Measurements from ENCODE around the gene B3GALNT2. TPM values are rescaled to one million over a fixed set of nuclear protein-coding genes. Genes with fewer than 3 reads are reported as not detected.

B3GALNT2 gene
- total RNA-seq, 1 experiment from 2014 or later: 35.5 TPM

DNA sequence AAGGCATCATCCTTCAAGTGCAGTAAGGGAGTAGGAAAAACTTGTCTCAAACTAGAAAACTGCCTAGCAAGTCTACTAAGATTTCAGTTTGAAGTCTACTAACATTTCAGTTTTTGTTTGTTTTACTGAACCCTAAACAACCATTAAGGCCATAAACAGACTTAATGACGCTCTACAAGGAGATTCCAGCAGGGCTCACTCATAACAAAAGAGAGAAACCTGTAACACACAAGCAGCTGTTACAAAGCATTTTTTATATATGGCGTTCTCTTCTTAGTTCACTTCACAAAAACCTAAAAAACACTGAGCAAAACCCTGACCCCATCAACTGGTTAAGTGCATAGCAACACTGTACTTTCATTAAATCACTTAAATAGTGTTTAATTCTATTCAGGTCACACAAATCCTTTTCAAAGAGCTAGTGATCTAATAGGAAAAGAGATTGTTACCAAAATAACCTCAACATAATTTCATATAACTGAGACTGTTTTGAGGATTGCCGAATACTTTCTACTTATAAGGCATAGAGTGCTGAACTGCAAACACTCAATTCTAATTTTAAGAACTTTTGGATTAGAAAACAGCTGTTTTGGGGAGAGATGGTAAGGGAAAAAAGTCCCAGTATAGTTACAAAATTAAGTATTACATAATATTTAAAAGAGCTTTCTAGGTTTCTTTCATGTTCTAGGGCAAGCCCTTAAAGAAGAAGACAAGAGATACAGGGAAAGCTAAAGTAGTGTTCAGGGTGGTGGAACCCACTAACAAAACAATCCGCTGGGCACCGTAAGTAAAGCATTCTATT lies 1.4 kb downstream of the B3GALNT2 start:
- H3K4me3 Mint-ChIP-seq (ENCODE audit: unreplicated experiment): peak overlapping the region; percentile 100
- Histone ChIP-seq H3K36me3 (ENCODE audit: control insufficient read depth, insufficient read depth, low read length) (no peaks in the 10 kb centered on the region), H3K4me1 (peaks cover 17% of the 10 kb centered on the region), H3K4me3 (ENCODE audit: low read depth, low read length) (peak overlapping the region; percentile 99), H3K27me3 (replicated peaks; ENCODE audit: control insufficient read depth, insufficient read depth, low read length) (no peaks in the 10 kb centered on the region), H3K9me3 (no peaks in the 10 kb centered on the region)
- TF ChIP-seq, protein P1, sequence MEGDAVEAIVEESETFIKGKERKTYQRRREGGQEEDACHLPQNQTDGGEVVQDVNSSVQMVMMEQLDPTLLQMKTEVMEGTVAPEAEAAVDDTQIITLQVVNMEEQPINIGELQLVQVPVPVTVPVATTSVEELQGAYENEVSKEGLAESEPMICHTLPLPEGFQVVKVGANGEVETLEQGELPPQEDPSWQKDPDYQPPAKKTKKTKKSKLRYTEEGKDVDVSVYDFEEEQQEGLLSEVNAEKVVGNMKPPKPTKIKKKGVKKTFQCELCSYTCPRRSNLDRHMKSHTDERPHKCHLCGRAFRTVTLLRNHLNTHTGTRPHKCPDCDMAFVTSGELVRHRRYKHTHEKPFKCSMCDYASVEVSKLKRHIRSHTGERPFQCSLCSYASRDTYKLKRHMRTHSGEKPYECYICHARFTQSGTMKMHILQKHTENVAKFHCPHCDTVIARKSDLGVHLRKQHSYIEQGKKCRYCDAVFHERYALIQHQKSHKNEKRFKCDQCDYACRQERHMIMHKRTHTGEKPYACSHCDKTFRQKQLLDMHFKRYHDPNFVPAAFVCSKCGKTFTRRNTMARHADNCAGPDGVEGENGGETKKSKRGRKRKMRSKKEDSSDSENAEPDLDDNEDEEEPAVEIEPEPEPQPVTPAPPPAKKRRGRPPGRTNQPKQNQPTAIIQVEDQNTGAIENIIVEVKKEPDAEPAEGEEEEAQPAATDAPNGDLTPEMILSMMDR (IDR thresholded peaks at IDR 0.05; ENCODE audit: insufficient read depth in 1 of 2, low read depth in 1 of 2, low read length in 1 of 2, severe bottlenecking in 1 of 2, unreplicated experiment in 1 of 2): no peak
- peaks cover 17% of the 10 kb centered on the region for H3K36me3 Mint-ChIP-seq (ENCODE audit: insufficient read depth, unreplicated experiment)
- intact Hi-C loops (cut with micrococcal nuclease; ENCODE audit: unreplicated experiment): loop anchor here (10.0 kb wide), 3 partner anchors 362 to 888 kb away; partner anchors contain the start of genes IRF2BP2, LYST and TOMM20
- peak overlapping the region; percentile 100 for H3K27ac Mint-ChIP-seq (ENCODE audit: unreplicated experiment)
- POLR2A ChIA-PET: interaction anchor here (2.1 kb wide), 1 partner anchor 136 kb away, joined by 7 read pairs; the partner anchor contains the start of gene TBCE
- BruUV-seq (replicated peaks): no TSS peak
- DNase-seq: peak in 1 of 2 experiments; percentile 27
- peaks cover 9% of the 10 kb centered on the region for H3K4me1 Mint-ChIP-seq (ENCODE audit: low read depth, unreplicated experiment)
- H3K9me3 Mint-ChIP-seq (ENCODE audit: unreplicated experiment): no peaks in the 10 kb centered on the region
- CTCF ChIA-PET: no interaction called here
- H3K27me3 Mint-ChIP-seq (ENCODE audit: insufficient read depth, unreplicated experiment): no peaks in the 10 kb centered on the region

DNA sequence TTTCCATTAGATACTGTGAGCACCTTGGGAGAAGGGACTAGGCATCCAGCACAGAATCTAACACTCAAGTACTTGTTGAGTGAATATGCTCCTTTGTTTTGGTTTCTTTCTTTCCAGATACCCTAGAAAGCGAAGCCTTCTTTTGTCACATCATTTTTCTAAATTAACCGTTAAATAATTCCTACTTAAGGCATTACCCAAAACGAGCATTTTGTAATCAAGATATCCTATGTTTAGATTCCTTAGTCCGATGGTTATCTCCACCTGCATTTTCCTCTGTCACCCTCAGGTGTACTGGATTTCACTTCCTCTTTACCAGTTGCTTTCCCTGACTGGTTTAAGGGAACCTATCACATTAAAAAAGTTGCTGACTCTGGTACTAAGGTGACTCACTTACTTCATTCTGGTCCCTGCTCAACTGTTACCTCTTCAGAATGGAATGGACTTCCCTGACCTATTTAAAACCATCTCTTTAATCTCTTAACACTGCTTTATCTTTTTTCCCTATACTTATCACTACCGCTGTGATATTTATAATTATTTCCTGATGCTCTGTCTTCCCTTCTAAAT lies 3.2 kb downstream of the B3GALNT2 start:
- no TSS peak for BruUV-seq (replicated peaks)
- H3K9me3 Mint-ChIP-seq (ENCODE audit: unreplicated experiment): no peaks in the 10 kb centered on the region
- no peak overlapping the region for H3K27ac Mint-ChIP-seq (ENCODE audit: unreplicated experiment)
- H3K9me3 ChIP-seq: no peaks in the 10 kb centered on the region
- peaks cover 9% of the 10 kb centered on the region for H3K4me1 Mint-ChIP-seq (ENCODE audit: low read depth, unreplicated experiment)
- no peak for DNase-seq
- peaks cover 17% of the 10 kb centered on the region for H3K4me1 ChIP-seq
- POLR2A ChIA-PET: no interaction called here
- CTCF ChIA-PET: no interaction called here
- H3K36me3 Mint-ChIP-seq (ENCODE audit: insufficient read depth, unreplicated experiment): peaks cover 17% of the 10 kb centered on the region
- no peak overlapping the region for H3K4me3 ChIP-seq (ENCODE audit: low read depth, low read length)
- H3K36me3 ChIP-seq (ENCODE audit: control insufficient read depth, insufficient read depth, low read length): no peaks in the 10 kb centered on the region
- intact Hi-C loops (cut with micrococcal nuclease; ENCODE audit: unreplicated experiment): loop anchor here (10.0 kb wide), 3 partner anchors 364 to 886 kb away; partner anchors contain the start of genes IRF2BP2, LYST and TOMM20
- no peaks in the 10 kb centered on the region for H3K27me3 Mint-ChIP-seq (ENCODE audit: insufficient read depth, unreplicated experiment)
- H3K27me3 ChIP-seq (replicated peaks; ENCODE audit: control insufficient read depth, insufficient read depth, low read length): no peaks in the 10 kb centered on the region
- no peak overlapping the region for H3K4me3 Mint-ChIP-seq (ENCODE audit: unreplicated experiment)
- TF ChIP-seq, protein P1 (IDR thresholded peaks at IDR 0.05; ENCODE audit: insufficient read depth in 1 of 2, low read depth in 1 of 2, low read length in 1 of 2, severe bottlenecking in 1 of 2, unreplicated experiment in 1 of 2): no peak

DNA sequence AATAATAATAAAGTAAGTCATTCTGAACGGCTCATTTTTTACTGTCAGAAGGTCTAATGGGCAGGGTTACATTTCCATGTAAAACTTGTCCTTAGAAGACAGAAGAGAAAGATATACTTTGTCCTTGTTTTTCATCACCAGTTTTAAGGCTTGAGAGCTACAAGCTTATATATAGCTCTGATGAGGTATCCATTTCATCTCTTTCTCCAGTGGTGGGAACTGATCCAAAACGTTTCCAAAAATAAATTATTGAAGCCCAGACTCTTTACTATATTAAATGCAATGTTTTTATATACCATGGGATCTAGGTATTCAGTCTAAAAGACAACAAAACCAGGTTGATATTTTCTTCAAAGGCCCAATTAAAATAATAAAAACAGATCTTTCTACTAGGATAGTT lies 8.7 kb downstream of the B3GALNT2 start:
- H3K36me3 Mint-ChIP-seq (ENCODE audit: insufficient read depth, unreplicated experiment): peaks cover 15% of the 10 kb centered on the region

More for the DNA sequence above, 8.7 kb downstream of the B3GALNT2 start:
- no peaks in the 10 kb centered on the region for H3K9me3 ChIP-seq
- no peak overlapping the region for H3K4me3 ChIP-seq (ENCODE audit: low read depth, low read length)
- no TSS peak for BruUV-seq (replicated peaks)
- H3K27me3 ChIP-seq (replicated peaks; ENCODE audit: control insufficient read depth, insufficient read depth, low read length): no peaks in the 10 kb centered on the region
- TF ChIP-seq, protein P1 (IDR thresholded peaks at IDR 0.05; ENCODE audit: insufficient read depth in 1 of 2, low read depth in 1 of 2, low read length in 1 of 2, severe bottlenecking in 1 of 2, unreplicated experiment in 1 of 2): no peak
- H3K27ac Mint-ChIP-seq (ENCODE audit: unreplicated experiment): no peak overlapping the region
- H3K4me3 Mint-ChIP-seq (ENCODE audit: unreplicated experiment): no peak overlapping the region
- no peaks in the 10 kb centered on the region for H3K4me1 ChIP-seq
- H3K36me3 ChIP-seq (ENCODE audit: control insufficient read depth, insufficient read depth, low read length): peaks cover 1% of the 10 kb centered on the region
- no peaks in the 10 kb centered on the region for H3K9me3 Mint-ChIP-seq (ENCODE audit: unreplicated experiment)
- ChIA-PET CTCF (no interaction called here), POLR2A (no interaction called here)
- H3K4me1 Mint-ChIP-seq (ENCODE audit: low read depth, unreplicated experiment): no peaks in the 10 kb centered on the region
- no peak for DNase-seq
- H3K27me3 Mint-ChIP-seq (ENCODE audit: insufficient read depth, unreplicated experiment): no peaks in the 10 kb centered on the region
- intact Hi-C loops (cut with micrococcal nuclease; ENCODE audit: unreplicated experiment): no loop called here

Measured in Caco-2 (cell line).